GM10847 (cell line): ENCODE data around the gene GADL1.

ENCODE experiments used
- POLR2A ChIP-seq: IDR thresholded peaks from 2 replicates; pipeline ENCODE4 v1.6.1; 2011; ENCODE audit not compliant: insufficient read length; ENCODE audit errors: extremely low read depth

Gene GADL1

GRCh38 chr3:30760040-30760695 lies 134.3 kb downstream of the GADL1 start:
- TF ChIP-seq POLR2A = no peak

DNA sequence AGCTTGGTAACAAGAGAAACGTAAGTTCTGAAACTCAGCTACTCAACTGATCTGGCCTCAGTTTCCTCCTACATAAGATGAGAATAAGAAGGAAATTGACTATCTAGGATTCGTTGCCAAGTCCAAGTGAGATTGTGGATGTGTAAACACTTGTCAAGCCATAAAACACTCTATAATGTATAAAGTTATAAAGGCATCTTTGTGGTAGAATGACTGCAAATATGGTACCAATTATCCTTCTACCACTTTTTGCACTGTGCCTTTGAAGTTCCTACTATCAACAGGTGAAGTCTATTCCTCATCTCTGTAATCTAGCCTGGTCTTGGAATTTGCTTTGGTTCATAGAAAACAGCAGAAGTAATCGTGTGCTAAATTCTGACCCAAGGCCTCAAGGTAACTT lies 138.2 kb downstream of the GADL1 start:
- TF ChIP-seq POLR2A = no peak

GRCh38 chr3:30754426-30754825 lies 140.0 kb downstream of the GADL1 start:
- TF ChIP-seq POLR2A = no peak

DNA sequence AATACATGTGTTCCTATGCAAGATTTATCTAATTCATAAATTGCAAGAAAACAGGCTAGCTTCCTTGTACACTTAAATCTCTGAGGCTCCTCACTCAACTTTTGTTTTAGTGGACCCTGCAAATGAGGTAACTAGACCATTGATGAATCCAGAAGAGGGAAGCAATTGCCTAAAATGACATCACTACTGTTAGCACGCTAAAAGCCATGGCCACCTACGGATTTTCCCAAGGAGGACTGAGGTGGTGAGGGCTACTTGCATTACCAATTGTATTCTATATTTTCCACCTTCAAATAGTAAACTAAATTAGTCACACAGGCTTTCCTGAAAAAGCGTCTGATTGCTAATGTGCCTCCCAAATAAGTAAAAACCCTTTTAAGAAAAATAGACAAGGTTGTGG lies 140.7 kb downstream of the GADL1 start:
- TF ChIP-seq POLR2A = no peak

- no peak for TF ChIP-seq POLR2A
Measured at GRCh38 chr3:30752970-30753369, 141.5 kb downstream of the GADL1 start.

GRCh38 chr3:30752491-30752890 lies 142.0 kb downstream of the GADL1 start:
- no peak for TF ChIP-seq POLR2A

DNA sequence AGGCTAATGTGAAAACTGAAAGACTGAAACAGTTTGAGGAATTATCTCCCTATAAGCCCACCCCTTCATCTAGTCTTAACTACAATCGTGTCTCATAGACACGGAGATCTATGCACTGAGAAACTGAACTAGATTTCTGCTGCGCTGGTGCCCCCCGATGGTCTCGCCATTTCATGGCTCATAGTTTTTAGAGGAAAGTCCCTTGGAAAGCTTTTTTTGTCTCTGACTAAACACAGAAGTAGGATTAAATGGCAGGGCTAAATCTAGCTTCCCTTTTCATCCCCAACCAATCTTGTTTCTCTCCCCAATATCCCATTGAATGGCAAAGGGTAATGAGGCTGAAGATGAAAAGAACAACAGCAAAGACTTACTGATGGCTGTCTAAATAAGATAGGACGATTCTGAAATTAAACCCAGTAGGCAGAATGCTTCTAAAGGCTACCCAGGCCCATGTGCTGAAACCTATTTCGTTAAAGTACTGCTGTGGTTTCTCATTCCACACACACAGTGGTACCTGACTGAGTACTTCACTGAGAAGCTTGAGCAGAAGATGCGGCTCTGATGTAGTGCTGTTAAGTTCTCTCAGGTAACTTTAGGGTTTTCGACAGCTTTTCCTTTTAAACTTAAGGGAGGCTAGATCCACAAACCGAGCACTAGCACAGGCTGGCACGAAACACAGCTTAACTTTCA lies 142.7 kb downstream of the GADL1 start:
- TF ChIP-seq POLR2A = no peak

- TF ChIP-seq POLR2A = no peak
Measured at GRCh38 chr3:30750967-30751366, 143.5 kb downstream of the GADL1 start.

- no peak for TF ChIP-seq POLR2A
Measured at GRCh38 chr3:30749230-30749629, 145.2 kb downstream of the GADL1 start.

DNA sequence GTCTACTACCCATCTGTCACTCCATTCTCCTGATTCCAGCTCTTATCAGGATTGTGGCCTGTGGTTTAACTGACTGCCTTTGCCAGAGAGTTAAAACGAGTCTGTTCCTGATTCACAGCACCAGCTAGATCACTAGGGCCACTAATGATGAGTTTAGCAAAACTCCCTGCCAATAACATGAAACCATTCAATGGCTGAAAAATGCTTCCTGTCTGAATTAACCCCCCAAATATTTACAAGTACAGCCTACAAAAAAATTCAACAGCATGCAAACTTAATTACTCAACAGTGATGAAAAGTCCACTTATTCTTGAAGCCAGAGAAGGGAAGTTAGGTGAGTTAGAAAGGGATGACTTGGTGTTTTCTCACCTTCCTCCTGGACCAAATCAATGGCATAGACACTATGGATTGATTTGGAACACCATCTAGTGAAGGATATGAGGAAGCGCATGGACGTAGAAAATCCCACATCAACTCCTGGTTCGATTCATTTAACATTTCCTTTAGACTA lies 146.6 kb downstream of the GADL1 start:
- TF ChIP-seq POLR2A = no peak

GRCh38 chr3:30743641-30744317 lies 150.7 kb downstream of the GADL1 start:
- TF ChIP-seq POLR2A = no peak

DNA sequence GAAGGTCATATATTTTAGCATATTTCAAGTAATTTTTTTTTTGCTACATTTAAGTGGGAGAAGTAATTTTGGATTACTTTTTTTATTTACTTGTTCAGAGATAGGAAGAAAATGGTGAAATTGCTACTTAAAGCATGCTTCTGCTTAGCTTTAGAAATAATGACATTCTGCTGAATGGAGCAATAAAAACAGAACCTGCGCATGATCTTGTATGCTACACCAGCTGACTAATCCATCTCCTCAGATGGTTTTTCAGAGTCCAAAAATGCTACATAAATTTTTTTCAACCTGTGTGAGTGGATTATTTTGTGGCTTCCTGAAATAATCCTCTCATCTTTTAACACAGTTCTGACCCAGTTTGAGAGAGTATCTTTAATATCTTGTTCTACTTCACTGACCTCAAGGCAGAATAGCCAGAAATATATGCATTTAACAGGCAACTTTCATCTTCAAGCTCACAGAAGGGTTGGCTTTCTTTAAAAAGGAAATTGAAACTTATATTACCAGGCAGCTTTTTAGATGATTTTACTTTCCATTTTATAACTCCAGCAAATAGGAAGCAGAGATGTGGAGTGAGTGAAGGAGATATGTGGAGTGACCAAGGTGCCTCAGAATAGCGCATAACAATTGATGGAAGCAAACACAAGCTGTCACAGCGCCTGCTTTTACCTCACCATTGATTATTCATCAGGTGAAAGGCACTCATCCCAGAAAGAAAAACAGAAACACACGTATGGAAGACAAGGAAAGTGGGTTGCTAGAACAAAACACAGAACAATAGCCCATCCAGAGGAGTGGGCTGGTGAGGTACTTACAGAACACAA lies 151.5 kb downstream of the GADL1 start:
- TF ChIP-seq POLR2A = no peak

DNA sequence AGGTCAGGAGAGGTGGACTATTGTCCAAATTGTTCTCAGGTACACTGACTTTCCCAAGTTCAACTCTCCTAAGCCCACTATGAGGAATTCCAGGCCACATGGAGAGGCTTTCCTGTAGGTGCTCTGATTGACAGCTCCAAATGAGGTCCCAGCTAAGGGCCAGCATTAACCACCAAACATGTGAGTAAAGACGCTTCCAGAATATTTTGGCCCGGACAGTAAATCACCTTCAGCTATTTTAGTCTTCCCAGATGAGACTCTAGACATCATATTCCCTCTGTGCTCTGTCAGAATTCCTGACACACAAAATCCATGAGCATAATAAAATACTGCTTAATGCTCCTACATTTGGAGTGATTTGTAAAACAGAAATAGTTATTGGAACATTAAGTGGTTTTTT lies 152.6 kb downstream of the GADL1 start:
- no peak for TF ChIP-seq POLR2A

GRCh38 chr3:30738605-30739004 lies 155.9 kb downstream of the GADL1 start:
- TF ChIP-seq POLR2A = no peak
